HG02588 (cell line): ENCODE results near the gene SUPT6H.

Experiments used
- ATAC-seq: cut with Tn5 transposase; IDR thresholded peaks from one replicate; pipeline ENCODE4 v1.9.1; 2021; ENCODE audit warnings: mild to moderate bottlenecking, moderate library complexity; ENCODE audit not compliant: unreplicated experiment

The SUPT6H gene

DNA sequence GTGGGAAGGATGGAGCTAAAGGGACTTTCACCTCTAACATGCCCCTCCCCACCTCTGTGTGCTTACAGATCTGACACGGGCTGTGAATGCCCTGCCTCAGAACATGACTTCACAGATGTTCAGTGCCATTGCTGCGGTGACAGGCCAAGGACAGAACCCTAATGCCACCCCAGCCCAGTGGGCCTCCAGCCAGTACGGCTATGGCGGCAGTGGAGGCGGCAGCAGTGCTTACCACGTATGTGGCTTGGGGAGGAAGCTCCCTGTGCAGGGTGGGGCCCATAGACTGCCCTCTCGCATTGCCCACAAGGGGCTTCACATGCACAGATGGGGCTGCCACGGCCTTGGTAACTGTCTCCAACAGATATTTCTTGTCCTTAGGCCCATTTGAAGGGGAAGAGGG, 38.3 kb downstream of the SUPT6H start:
- ATAC-seq = no peak

- ATAC-seq = no peak
Observed at GRCh38 chr17:28700830-28701492, 39.0 kb downstream of the SUPT6H start.

DNA sequence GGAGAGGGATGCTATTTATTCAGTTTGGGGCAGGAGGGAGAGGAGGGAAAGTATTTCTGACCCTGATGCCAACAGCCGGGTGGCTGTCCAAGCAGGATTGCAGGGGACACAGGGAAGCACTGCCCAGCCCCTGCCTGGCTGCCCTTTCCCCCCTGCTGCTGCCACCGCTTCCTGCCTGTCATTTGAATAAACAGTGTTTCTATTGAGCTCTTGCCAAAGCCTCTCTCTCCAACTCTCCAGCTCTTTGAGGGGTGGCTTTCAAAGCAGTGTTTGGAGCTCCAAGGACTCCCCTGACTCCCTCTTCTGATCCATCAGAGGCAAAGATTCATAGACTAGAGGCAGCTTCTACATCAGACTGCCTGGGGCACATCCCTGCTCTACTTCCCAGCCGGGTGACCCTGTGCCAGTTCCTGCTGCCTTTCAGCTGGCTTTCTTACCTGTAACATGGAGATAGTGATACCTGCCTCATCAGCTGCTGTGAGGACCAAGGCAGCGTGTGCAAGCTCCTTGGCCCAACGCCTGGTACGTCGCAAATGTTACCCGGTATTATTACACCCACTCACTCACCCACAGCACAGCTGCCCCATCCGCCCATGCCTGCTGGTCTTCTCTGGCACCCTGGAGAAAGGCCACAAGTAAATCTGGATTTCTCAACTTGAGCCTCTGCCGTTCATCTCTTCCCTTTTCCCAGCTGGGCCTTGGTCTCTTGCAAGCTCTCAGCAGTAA, 40.2 kb downstream of the SUPT6H start:
- ATAC-seq = no peak

GRCh38 chr17:28702752-28703150, 40.7 kb downstream of the SUPT6H start:
- ATAC-seq = no peak

DNA sequence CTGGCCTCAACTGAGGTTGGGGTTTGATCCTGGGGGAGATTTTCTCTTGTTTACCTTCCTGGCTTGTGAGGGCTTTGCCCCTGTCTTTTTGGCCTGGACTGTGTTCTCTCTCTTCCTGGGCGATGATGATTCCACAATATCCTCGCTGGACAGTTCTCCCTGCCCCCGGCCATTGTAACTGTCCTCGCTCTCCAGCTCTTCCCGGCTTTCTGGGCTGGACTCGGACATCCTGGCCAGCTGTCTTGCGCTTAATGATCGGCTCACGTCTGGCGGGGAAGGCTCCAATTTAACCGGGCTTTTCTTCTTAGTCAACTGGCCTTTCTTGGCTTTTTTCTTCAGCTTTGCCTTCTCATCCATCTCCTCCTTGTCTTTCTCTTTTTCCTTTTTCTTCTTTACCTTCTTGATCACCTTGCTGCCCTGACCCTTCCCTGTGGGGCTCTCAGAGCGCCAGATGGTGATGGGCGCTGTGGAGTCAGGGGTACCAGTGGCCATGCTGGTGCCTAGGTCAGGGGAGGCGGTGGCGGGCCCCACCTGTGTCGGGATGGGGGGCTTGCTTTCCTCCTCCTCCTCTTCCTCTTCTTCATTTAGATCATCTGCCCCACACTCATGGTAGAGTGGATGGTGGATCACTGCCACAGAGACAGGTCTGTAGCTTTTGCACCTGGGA, 41.7 kb downstream of the SUPT6H start:
- ATAC-seq = no peak

- ATAC-seq = no peak
Observed at GRCh38 chr17:28704219-28704858, 42.3 kb downstream of the SUPT6H start.

GRCh38 chr17:28705074-28705659, 43.2 kb downstream of the SUPT6H start:
- ATAC-seq = no peak

- no peak for ATAC-seq
Observed at GRCh38 chr17:28705728-28706334, 43.8 kb downstream of the SUPT6H start.

DNA sequence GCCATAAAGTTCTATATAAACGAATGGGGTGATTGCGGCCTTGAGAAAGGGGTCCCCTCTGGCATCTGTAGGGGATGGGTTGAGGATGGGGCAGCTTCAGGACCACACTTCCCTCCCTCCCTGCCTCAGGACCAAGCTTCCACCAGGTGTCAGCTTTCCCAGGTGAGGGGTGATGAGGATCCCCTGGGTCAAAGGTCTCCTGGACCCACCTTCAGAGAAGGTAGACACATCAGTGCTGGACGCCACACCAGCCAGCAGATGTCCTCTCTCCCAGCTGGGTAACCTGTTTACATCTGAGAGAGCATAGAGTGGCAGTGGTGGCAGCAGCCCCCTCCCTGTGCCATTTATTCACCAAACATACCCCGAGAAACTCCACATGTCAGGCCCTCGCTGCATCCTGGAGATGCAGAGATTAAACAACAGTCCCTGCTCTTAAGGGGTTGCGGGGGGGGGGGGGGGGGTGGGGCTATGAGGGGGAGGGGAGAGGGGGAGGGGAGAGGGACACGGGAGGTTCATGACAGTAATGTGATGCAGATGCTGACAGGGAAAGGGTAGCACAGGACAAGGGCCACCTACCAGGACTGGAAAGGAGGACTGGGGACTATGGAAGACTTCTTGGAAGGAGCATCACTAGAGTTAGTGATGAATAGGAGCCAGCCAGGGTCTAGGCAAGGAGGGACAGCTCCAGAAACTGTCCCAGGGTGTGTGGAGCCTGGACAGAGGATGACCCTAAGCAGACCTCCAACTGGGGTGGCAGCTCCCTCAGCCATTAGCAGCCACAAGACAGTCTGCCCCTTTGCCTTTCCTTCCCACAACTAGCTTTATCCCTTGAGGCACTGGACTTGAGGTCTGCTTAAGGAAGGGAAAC, 44.7 kb downstream of the SUPT6H start:
- ATAC-seq = no peak

- no peak for ATAC-seq
Observed at GRCh38 chr17:28707339-28707720, 45.3 kb downstream of the SUPT6H start.

GRCh38 chr17:28710861-28711722, 49.1 kb downstream of the SUPT6H start:
- ATAC-seq = peak; percentile 79

GRCh38 chr17:28711723-28712031, 49.7 kb downstream of the SUPT6H start, which contains the start of gene PROCA1:
Gene PROCA1, minus strand, starts transcription at chr17:28711888. Its CDS starts 228 bp downstream, at chr17:28711660.
- peak; percentile 23 for ATAC-seq

DNA sequence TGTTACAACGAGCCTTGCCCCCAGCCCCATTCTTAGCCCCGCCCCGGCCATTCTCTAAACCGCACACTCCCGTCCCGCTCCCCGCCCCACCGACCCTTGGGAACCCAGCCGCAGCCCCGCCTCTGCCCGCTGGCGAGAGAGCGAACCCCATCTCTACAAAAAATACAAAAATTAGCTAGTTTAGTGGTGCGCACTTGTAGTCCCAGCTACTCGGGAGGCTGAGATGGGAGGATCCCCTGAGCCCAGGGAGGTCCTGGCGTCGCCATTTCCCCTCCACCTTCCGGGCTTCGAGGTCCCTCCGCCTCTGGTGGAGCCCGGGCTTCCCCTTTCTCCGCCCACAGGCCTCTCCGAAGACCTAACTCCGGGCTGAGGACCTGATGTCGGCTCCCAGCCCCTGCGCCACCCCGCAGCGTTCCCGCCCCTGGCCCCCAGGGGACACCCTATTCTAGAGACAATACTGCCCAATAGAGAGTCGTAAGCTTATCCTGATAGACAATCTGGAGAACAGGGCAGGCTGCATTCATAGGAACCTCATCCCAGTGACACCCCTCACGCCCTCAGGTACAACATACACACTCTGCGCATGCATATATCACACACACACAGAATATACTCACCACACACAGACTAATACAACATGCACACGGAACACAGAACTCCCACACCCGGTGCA, 50.2 kb downstream of the SUPT6H start:
- ATAC-seq = peak; percentile 26

- ATAC-seq = no peak
Observed at GRCh38 chr17:28712705-28713415, 50.9 kb downstream of the SUPT6H start.

GRCh38 chr17:28714281-28714680, 52.3 kb downstream of the SUPT6H start:
- ATAC-seq = no peak

- no peak for ATAC-seq
Observed at GRCh38 chr17:28715217-28715616, 53.2 kb downstream of the SUPT6H start.

DNA sequence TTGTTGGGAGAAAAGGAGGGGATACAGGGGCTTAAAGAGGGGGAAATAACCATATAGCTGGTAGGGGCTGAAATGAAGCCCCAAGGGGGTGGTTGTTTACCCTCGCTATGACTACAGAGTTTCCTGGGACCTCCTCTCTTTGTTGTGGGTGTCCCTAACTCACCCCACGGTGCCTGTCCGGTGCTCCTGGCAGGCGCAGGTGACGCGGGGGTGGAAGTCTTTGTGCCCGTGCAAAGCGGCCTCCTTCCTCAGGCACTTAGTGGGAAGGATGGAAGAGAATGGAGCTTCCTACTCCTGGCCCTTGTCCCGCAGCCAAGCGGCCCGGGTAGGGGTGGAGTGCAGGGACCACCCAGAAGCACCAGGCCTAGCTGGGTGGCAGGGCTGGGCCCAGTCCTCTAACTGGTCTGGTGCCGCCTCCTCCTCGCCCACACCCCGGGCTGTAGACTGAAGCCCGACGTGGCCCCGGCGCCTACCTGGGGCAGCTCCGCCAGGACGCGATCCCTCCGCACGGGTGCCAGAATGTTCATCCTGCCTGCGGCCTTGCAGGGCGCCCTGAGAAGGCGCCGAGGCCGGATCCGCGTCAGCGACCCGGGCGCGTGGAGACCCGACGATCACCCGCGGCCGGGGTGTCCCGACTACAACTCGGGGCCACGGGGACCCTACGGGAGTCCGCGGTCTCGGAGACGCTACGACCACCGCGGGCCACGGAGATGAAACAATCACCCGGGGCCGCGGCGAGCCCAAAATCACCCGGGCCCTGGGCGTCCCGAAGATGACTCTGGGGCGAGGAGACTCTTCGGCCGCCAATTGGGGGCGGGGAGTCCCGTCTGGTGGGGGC, 55.0 kb downstream of the SUPT6H start:
- no peak for ATAC-seq
